GM12865 (cell line): ENCODE data around the gene DISP2.

ENCODE experiments used
- DNase-seq: peaks from one replicate; pipeline ENCODE4 v3.0.0; 2010; ENCODE audit warnings: low read depth
- H3K4me3 ChIP-seq: 2 replicates; pipeline ENCODE4 v1.5.1; 2011; ENCODE audit warnings: mild to moderate bottlenecking, low read depth, low read length, control low read depth
- CTCF ChIP-seq: IDR thresholded peaks from 2 replicates; pipeline ENCODE4 v1.5.1; 2011; ENCODE audit warnings: low read length, control low read depth, low read depth, inconsistent platforms; ENCODE audit not compliant: insufficient read depth; ENCODE audit errors: missing control alignments

The DISP2 gene

GRCh38 chr15:40379374-40379773 is 21.4 kb downstream of the DISP2 start:
- no peak for DNase-seq
- TF ChIP-seq CTCF: no peak
- no peak overlapping the region for H3K4me3 ChIP-seq

- no peak for DNase-seq
- H3K4me3 ChIP-seq: no peak overlapping the region
- no peak for TF ChIP-seq CTCF
These were observed 21.8 kb downstream of the DISP2 start for GRCh38 chr15:40379853-40380252.

GRCh38 chr15:40380636-40381035 is 22.6 kb downstream of the DISP2 start:
- TF ChIP-seq CTCF: no peak
- no peak overlapping the region for H3K4me3 ChIP-seq
- no peak for DNase-seq

GRCh38 chr15:40381818-40382529 is 24.0 kb downstream of the DISP2 start:
- DNase-seq: no peak
- no peak overlapping the region for H3K4me3 ChIP-seq
- no peak for TF ChIP-seq CTCF

GRCh38 chr15:40382580-40383456 is 24.8 kb downstream of the DISP2 start, which contains the start of gene KNSTRN:
Gene KNSTRN, plus strand, starts transcription at chr15:40382721. Its CDS starts 115 bp downstream, at chr15:40382836.
- H3K4me3 ChIP-seq: peak within 1 kb of the TSS; percentile 92
- no peak for TF ChIP-seq CTCF
- peak; percentile 96 for DNase-seq

- no peak for DNase-seq
- no peak overlapping the region for H3K4me3 ChIP-seq
- no peak for TF ChIP-seq CTCF
These were observed 28.5 kb downstream of the DISP2 start for GRCh38 chr15:40386480-40386879.
